Measurements from ENCODE around the gene CYP2S1. TPM values are rescaled to one million over a fixed set of nuclear protein-coding genes. Genes with fewer than 3 reads are reported as not detected.

CYP2S1 gene
- total RNA-seq, 4 donors from 2014 or later, result 1.1 to 2.1 (median 1.2) TPM; not detected in 1

DNA sequence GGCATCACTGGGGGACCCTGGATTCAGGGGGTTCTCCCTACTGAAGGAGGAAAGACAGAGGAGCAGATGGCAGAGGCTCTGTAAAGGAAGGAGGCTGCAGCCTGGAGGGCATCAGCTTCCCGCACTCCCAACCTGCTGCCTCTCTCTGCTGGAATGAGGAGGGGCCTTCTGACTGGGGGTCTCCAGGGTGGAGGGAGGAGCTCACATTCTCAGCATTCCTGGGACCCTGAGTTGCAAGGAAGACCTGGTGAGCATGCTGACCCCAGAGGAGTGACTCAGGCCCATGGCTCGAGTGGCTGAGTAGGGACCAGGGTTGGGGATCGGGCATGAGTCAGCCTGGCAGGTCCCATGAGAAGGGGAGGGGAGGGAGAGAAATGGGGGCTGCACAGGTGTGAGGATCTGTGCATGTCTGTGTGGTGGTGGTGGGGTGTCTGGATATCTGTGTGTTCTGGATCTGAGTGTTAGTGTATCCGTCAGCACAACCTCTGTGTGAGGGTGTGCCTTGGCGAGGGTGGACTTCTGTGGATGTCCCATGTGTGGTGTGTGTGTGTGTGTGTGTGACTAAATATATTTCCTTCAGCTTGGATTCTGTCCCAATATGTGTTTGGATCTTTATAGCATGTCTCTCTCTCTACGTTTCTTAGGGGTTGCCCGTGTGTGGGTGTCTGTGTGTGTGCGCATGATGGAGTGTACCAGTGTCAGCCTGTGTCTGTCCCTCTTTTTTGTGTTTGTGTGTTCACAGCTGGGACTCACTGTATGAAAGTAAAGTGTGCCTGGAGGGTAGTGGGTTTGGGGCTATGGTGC is 30.6 kb downstream of the CYP2S1 start:
- Histone ChIP-seq H3K27ac (peak overlapping the region in 3 of 4 donors; percentile 93 to 94 (median 93)), H3K27me3 (no peaks in the 10 kb centered on the region), H3K4me3 (no peak overlapping the region), H3K36me3 (peaks cover 0 to 24% of the 10 kb centered on the region in 2 donors), H3K4me1 (peaks cover 0 to 77% (median 30%) of the 10 kb centered on the region in 3 donors), H3K9me3 (no peaks in the 10 kb centered on the region)
- 13 to 33% methylated on average over 3 to 6 of the region's 8 CpGs for WGBS, 2 donors (ENCODE audit: low coverage in 1 of 2)
- no peak for TF ChIP-seq POLR2AphosphoS5 (IDR thresholded peaks at IDR 0.05)
- TF ChIP-seq POLR2A (IDR thresholded peaks at IDR 0.05), result no peak
- no peak for ATAC-seq

DNA sequence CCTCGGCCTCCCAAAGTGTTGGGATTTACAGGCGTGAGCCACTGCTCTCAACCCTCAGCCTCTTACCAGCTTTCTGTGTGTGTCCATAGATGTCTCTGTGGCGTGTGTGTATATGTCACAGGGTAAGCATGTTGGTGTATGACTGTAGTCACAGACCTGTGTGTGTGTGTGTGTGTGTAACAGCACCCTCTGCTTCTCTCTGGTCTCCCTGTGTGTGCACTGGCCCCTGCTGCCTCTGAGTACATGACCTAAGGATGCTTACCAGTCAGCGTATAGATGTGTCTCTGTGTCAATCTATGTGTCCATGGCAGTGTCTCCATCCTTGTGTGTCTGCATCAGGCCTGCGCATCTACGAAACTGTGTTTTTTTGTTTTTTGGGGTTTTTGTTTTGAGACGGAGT is 31.6 kb downstream of the CYP2S1 start:
- peak overlapping the region in 3 of 4 donors; percentile 93 to 94 (median 93) for H3K27ac ChIP-seq
- H3K9me3 ChIP-seq, result no peaks in the 10 kb centered on the region
- no peak for ATAC-seq
- H3K36me3 ChIP-seq, result peaks cover 0 to 24% of the 10 kb centered on the region in 2 donors
- 92 to 100% methylated on average over 4 of the region's 7 CpGs for WGBS, 2 donors (ENCODE audit: low coverage in 1 of 2)
- no peaks in the 10 kb centered on the region for H3K27me3 ChIP-seq
- H3K4me3 ChIP-seq, result no peak overlapping the region
- peaks cover 0 to 82% (median 30%) of the 10 kb centered on the region in 3 donors for H3K4me1 ChIP-seq
- TF ChIP-seq CTCF (IDR thresholded peaks at IDR 0.05) (no peak), POLR2AphosphoS5 (IDR thresholded peaks at IDR 0.05) (no peak), POLR2A (IDR thresholded peaks at IDR 0.05) (no peak), EP300 (IDR thresholded peaks at IDR 0.05) (no peak)

DNA sequence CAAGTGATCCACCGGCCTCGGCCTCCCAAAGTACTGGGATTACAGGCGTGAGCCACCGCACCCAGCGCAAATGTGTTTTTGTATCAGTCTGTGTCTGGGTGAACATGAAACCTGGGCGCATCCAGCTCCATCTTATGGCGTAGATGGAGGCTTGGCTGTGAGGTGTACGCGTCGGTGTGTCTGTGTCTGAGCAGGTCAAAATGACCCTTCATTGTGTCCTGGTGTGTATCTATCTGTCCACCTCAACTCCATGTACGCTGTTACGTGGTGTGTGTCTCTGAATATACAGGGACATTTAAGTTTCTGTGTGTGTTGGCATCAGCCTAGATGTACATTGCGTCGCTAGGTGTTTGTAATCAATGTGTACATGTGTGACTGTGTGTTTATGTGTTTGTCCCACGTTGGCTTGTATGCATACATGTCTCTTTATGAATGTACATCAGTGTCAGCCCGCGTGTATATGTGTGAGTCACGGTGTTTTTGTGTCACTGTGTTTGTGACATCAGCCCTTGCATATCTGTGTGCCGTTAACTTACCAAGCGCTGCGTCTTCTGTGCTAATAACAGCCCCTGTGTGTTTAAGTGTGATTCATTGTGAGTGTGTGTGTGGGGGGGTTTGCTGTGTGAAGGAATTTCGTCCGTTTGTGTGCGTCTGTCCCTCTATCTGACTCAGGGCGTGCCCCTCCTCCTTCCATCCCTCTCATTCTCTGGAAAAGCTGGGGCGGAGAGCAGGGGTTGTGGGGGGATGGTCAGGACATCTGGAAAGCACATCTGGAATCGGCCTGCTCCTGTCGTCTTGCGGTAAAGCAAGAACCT is 32.4 kb downstream of the CYP2S1 start:
- 27 to 56% methylated on average over 16 to 18 of the region's 29 CpGs for WGBS, 2 donors (ENCODE audit: low coverage in 1 of 2)
- Histone ChIP-seq H3K4me1 (peaks cover 0 to 84% (median 30%) of the 10 kb centered on the region in 3 donors), H3K4me3 (peak overlapping the region; percentile 36 to 58)

DNA sequence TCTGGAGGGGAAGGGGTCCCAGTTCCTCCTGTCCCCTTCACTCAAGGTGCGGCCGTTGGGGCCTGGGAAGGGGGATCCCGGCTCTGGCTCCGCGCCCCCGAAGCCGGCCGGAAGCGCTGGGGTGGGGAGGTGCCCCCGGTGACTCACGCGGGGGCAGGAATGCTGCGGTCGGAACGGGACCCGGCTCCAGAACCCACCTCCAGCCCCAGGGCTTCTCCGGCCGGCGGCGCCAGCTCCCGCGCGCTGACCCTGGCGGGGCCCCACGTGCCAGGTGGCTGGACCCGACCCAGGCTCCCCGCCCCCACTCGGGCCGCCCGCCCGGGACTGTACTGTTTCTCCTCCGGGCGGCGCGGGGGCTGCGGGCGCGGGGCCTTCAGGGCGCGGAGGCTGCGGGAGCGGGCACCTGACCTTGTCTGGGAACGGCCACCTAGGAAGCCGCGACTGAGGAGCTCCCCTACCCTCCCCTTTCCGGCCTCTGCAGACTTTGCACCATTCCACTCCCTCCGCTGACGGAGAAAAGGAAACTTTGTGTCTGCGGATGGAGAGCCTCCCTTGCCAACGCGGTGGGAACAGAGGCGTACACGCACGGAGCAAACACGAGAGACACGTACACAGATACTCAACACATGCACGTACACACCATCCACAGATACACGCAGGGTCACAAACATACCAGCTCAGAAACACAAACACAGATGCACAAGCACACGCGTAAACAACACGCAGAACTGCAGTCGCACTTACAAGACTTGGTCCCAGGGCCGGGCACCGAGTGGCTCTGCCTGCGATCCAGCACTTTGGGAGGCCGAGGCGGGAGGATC is 33.2 kb downstream of the CYP2S1 start:
- ATAC-seq, result peak; percentile 85
- peak overlapping the region; percentile 36 to 58 for H3K4me3 ChIP-seq
- no peaks in the 10 kb centered on the region for H3K27me3 ChIP-seq
- TF ChIP-seq POLR2AphosphoS5 (IDR thresholded peaks at IDR 0.05), result peak; percentile 29
- no peak for TF ChIP-seq EP300 (IDR thresholded peaks at IDR 0.05)
- TF ChIP-seq POLR2A (IDR thresholded peaks at IDR 0.05), result peak; percentile 7 to 38
- TF ChIP-seq CTCF (IDR thresholded peaks at IDR 0.05), result peak in 3 of 4 experiments; percentile 24 to 46 (median 42)
- H3K9me3 ChIP-seq, result no peaks in the 10 kb centered on the region
- 0 to 27% methylated on average over 3 to 6 of the region's 67 CpGs for WGBS, 2 donors (ENCODE audit: low coverage in 1 of 2)
- peaks cover 0 to 25% of the 10 kb centered on the region in 2 donors for H3K36me3 ChIP-seq
- H3K27ac ChIP-seq, result peak overlapping the region; percentile 76 to 94 (median 93)
- peaks cover 0 to 76% (median 24%) of the 10 kb centered on the region in 3 donors for H3K4me1 ChIP-seq

More for the DNA sequence above, 32.4 kb downstream of the CYP2S1 start:
- Histone ChIP-seq H3K27ac (peak overlapping the region; percentile 76 to 94 (median 93)), H3K9me3 (no peaks in the 10 kb centered on the region), H3K27me3 (no peaks in the 10 kb centered on the region), H3K36me3 (peaks cover 0 to 24% of the 10 kb centered on the region in 2 donors)
- peak; percentile 86 for ATAC-seq
- TF ChIP-seq CTCF (IDR thresholded peaks at IDR 0.05) (no peak), POLR2AphosphoS5 (IDR thresholded peaks at IDR 0.05) (peak; percentile 87)

Data from gastroesophageal sphincter (tissue), 4 donors.